ENCODE data around the gene RETREG2.

- TF ChIP-seq CTCF (IDR thresholded peaks at IDR 0.05) (no peak), POLR2AphosphoS5 (IDR thresholded peaks at IDR 0.05; ENCODE audit: insufficient read depth in 1 of 2, low read depth in 1 of 2) (no peak)
These were observed 1.8 kb downstream of the RETREG2 start for GRCh38 chr2:219179601-219180465.
